SK-N-SH (cell line): ENCODE measurements around the gene HHIP. TPM values are rescaled to one million over a fixed set of nuclear protein-coding genes. Genes with fewer than 3 reads are reported as not detected.

Source experiments
- CTCF ChIA-PET: fragments of 300-600, 350-600 bp; formaldehyde crosslinking; extraction: SDS; loops from one replicate; lab custom pipeline; 2021; lab: Yijun Ruan, JAX
- POLR2A ChIA-PET: fragments of 350-600 bp; sonication (Branson Sonifier 250); formaldehyde crosslinking; extraction: SDS; loops from one replicate; lab custom pipeline; 2020; ENCODE audit warnings: antibody characterized with exemption, inconsistent platforms; lab: Yijun Ruan, JAX
- DNase-seq: peaks from one replicate; pipeline ENCODE4 v3.0.0; 2012
- H2AFZ ChIP-seq: fragments of 200-600 bp; sonication (generic); 2 replicates; pipeline ENCODE4 v1.8.1; 2016; ENCODE audit warnings: antibody characterized with exemption, mild to moderate bottlenecking, low read depth
- H3F3A ChIP-seq: fragments of 200-600 bp; sonication (generic); replicated peaks from 2 replicates; pipeline ENCODE3; 2016; ENCODE audit warnings: antibody characterized with exemption, mild to moderate bottlenecking; ENCODE audit not compliant: insufficient read depth
- H3K27ac ChIP-seq, 2 experiments: fragments of 200-500 bp in 1 of 2; fragments of 200-600 bp in 1 of 2; sonication (Bioruptor generic) in 1 of 2; sonication (generic), shearing (Covaris generic) in 1 of 2; 2 replicates each; pipeline versions ENCODE4 v1.5.1 to v1.6.1; 2014 to 2016; ENCODE audit warnings: low read depth in 2 of 2, inconsistent platforms in 1 of 2, low read length in 1 of 2, mild to moderate bottlenecking in 1 of 2, mixed read lengths in 1 of 2
- H3K27me3 ChIP-seq: fragments of 200-600 bp; sonication (generic), shearing (Covaris generic); 2 replicates; pipeline ENCODE4 v1.6.1; 2016; ENCODE audit warnings: mixed run types; ENCODE audit not compliant: insufficient read depth
- H3K36me3 ChIP-seq, 2 experiments: fragments of 200-500 bp in 1 of 2; fragments of 200-600 bp in 1 of 2; sonication (Bioruptor generic) in 1 of 2; sonication (generic) in 1 of 2; replicated peaks in 1 of 2; 2 replicates each; pipeline versions ENCODE3 to v1.5.1; 2014 to 2016; ENCODE audit warnings: low read length in 1 of 2, mild to moderate bottlenecking in 1 of 2; ENCODE audit not compliant: insufficient read depth in 2 of 2, control insufficient read depth in 1 of 2
- H3K4me1 ChIP-seq, 2 experiments: fragments of 200-500 bp in 1 of 2; fragments of 200-600 bp in 1 of 2; sonication (Bioruptor generic) in 1 of 2; sonication (generic), shearing (Covaris generic) in 1 of 2; 2 replicates each; pipeline versions ENCODE4 v1.5.1 to v1.6.1; 2014 to 2016; ENCODE audit warnings: low read depth in 1 of 2, low read length in 1 of 2, mixed run types in 1 of 2; ENCODE audit not compliant: insufficient read depth in 2 of 2, control insufficient read depth in 1 of 2
- H3K4me2 ChIP-seq: fragments of 200-600 bp; sonication (generic), shearing (Covaris generic); 2 replicates; pipeline ENCODE4 v1.6.1; 2017; ENCODE audit warnings: mixed run types
- H3K4me3 ChIP-seq, 2 experiments: fragments of 200-500 bp in 1 of 2; fragments of 200-600 bp in 1 of 2; sonication (Bioruptor generic) in 1 of 2; sonication (generic), shearing (Covaris generic) in 1 of 2; 2 replicates each; pipeline versions ENCODE4 v1.5.1 to v1.8.1; 2014 to 2016; ENCODE audit warnings: low read depth in 2 of 2, inconsistent platforms in 1 of 2, low read length in 1 of 2, mild to moderate bottlenecking in 1 of 2, mixed read lengths in 1 of 2, moderate library complexity in 1 of 2
- H3K79me2 ChIP-seq: fragments of 200-600 bp; sonication (generic); 2 replicates; pipeline ENCODE4 v1.8.1; 2017; ENCODE audit warnings: mild to moderate bottlenecking; ENCODE audit not compliant: insufficient read depth
- H3K9ac ChIP-seq: fragments of 200-600 bp; sonication (generic); 2 replicates; pipeline ENCODE4 v1.6.1; 2017; ENCODE audit warnings: mixed run types
- H3K9me2 ChIP-seq: fragments of 200-600 bp; sonication (generic); 2 replicates; pipeline ENCODE4 v1.6.1; 2017; ENCODE audit warnings: mixed run types
- H3K9me3 ChIP-seq: fragments of 200-600 bp; sonication (generic); 2 replicates; pipeline ENCODE4 v1.6.1; 2017; ENCODE audit warnings: mixed run types, mild to moderate bottlenecking, moderate library complexity
- H4K20me1 ChIP-seq: fragments of 200-600 bp; sonication (generic); 2 replicates; pipeline ENCODE4 v1.6.1; 2017; ENCODE audit warnings: mild to moderate bottlenecking, mixed run types; ENCODE audit not compliant: insufficient read depth
- ELF1 ChIP-seq: IDR thresholded peaks from 2 replicates; pipeline ENCODE4 v1.4.0; 2012
- FOXJ3 ChIP-seq: sonication (generic); formaldehyde crosslinking; IDR thresholded peaks from 2 replicates; pipeline ENCODE4 v1.5.1; 2020; ENCODE audit warnings: mild to moderate bottlenecking, missing genetic modification reagents
- IRF3 ChIP-seq: fragments of 150-350 bp; IDR thresholded peaks from 2 replicates; pipeline ENCODE4 v1.6.1; 2016; ENCODE audit warnings: mild to moderate bottlenecking, low read depth, low read length
- JUND ChIP-seq: IDR thresholded peaks from 2 replicates; pipeline ENCODE4 v1.4.0; 2012
- NRF1 ChIP-seq: IDR thresholded peaks from 2 replicates; pipeline ENCODE4 v1.6.1; 2012; ENCODE audit warnings: low read depth, mild to moderate bottlenecking, low read length
- RAD21 ChIP-seq: IDR thresholded peaks from 2 replicates; pipeline ENCODE4 v1.6.1; 2012; ENCODE audit warnings: mild to moderate bottlenecking, low read length
- RFX5 ChIP-seq: IDR thresholded peaks from 2 replicates; pipeline ENCODE4 v1.6.1; 2012; ENCODE audit warnings: mild to moderate bottlenecking, improper control_type of control experiment, low read length
- WGBS: methylation state at CpG from one replicate; pipeline ENCODE4 v1.1.6; 2017; ENCODE audit warnings: low lambda C conversion rate; 5-methylcytosine and 5-hydroxymethylcytosine counted together
- polyA plus RNA-seq, 3 experiments: library from polyadenylated mRNA; depleted of rRNA; stranded (reverse); fragments of >200 nt; gene quantifications; 2 replicates each; pipeline ENCODE4 v1.2.3, GENCODE V29; 2012

The HHIP gene
- polyA plus RNA-seq, 1 of the 3 experiments (the other 2 are of a cell fraction) = 3.5 TPM

GRCh38 chr4:144716778-144717177 is 70.8 kb downstream of the HHIP start:
- ChIA-PET CTCF (no interaction called here), POLR2A (no interaction called here)
- Histone ChIP-seq H3K4me1 (0 out of 4 replicates have a peak, but pooled peaks cover 0 to 5% of the 10 kb centered on the region in 2 experiments), H3K4me2 (no peak overlapping the region), H3K9me2 (no peaks in the 10 kb centered on the region), H3K27me3 (no peaks in the 10 kb centered on the region), H3K9ac (no peak overlapping the region), H4K20me1 (no peaks in the 10 kb centered on the region), H3K36me3 (peaks cover 0 to 18% of the 10 kb centered on the region in 2 experiments), H3K9me3 (no peaks in the 10 kb centered on the region), H2AFZ (no peak overlapping the region), H3K79me2 (no peaks in the 10 kb centered on the region), H3K4me3 (no peak overlapping the region), H3K27ac (peak overlapping the region in 1 of 2 experiments; percentile 32; a peak in 2 of 4 replicates), H3F3A (no peaks in the 10 kb centered on the region)
- TF ChIP-seq JUND (no peak), RAD21 (no peak)
- no peak for DNase-seq
- 17% methylated on average over 5 of the region's 5 CpGs for WGBS

- H3K9ac ChIP-seq = no peak overlapping the region
- CTCF ChIA-PET = no interaction called here
Observed at GRCh38 chr4:144718958-144719512, 73.1 kb downstream of the HHIP start.

GRCh38 chr4:144720491-144720890 is 74.5 kb downstream of the HHIP start:
- Histone ChIP-seq H3K4me1 (0 out of 4 replicates have a peak, but pooled peaks cover 0 to 5% of the 10 kb centered on the region in 2 experiments), H2AFZ (no peak overlapping the region; the same call in 1 of the 2 replicates), H3K27ac (no peak overlapping the region), H3K36me3 (peaks cover 0 to 11% of the 10 kb centered on the region in 2 experiments), H3K79me2 (no peaks in the 10 kb centered on the region), H3K9me2 (no peaks in the 10 kb centered on the region), H3F3A (no peaks in the 10 kb centered on the region), H3K4me2 (no peak overlapping the region), H3K27me3 (no peaks in the 10 kb centered on the region), H3K9me3 (0 out of 2 replicates have a peak, but pooled peaks cover 2% of the 10 kb centered on the region), H3K9ac (no peak overlapping the region), H3K4me3 (no peak overlapping the region), H4K20me1 (no peaks in the 10 kb centered on the region)
- TF ChIP-seq IRF3 (no peak), ELF1 (no peak), RFX5 (no peak), NRF1 (no peak)
- WGBS = 0% methylated on average over 3 of the region's 3 CpGs
- no peak for DNase-seq
- POLR2A ChIA-PET = no interaction called here
- CTCF ChIA-PET = no interaction called here

More at GRCh38 chr4:144718958-144719512, 73.1 kb downstream of the HHIP start:
- Histone ChIP-seq H2AFZ (no peak overlapping the region), H3K36me3 (peaks cover 0 to 18% of the 10 kb centered on the region in 2 experiments), H3K9me3 (no peaks in the 10 kb centered on the region), H3K27ac (no peak overlapping the region; a peak in 1 of 4 replicates), H3K4me3 (no peak overlapping the region), H3K4me1 (0 out of 4 replicates have a peak, but pooled peaks cover 0 to 5% of the 10 kb centered on the region in 2 experiments), H3K27me3 (no peaks in the 10 kb centered on the region), H3K4me2 (no peak overlapping the region), H4K20me1 (no peaks in the 10 kb centered on the region), H3K9me2 (no peaks in the 10 kb centered on the region), H3F3A (no peaks in the 10 kb centered on the region), H3K79me2 (no peaks in the 10 kb centered on the region)
- 10% methylated on average over 4 of the region's 4 CpGs for WGBS
- no peak for DNase-seq
- TF ChIP-seq FOXJ3 (CRISPR knock-in tag) = no peak
- POLR2A ChIA-PET = no interaction called here
